ENCODE measurements around the gene IL1RAPL1.

IL1RAPL1 gene

DNA sequence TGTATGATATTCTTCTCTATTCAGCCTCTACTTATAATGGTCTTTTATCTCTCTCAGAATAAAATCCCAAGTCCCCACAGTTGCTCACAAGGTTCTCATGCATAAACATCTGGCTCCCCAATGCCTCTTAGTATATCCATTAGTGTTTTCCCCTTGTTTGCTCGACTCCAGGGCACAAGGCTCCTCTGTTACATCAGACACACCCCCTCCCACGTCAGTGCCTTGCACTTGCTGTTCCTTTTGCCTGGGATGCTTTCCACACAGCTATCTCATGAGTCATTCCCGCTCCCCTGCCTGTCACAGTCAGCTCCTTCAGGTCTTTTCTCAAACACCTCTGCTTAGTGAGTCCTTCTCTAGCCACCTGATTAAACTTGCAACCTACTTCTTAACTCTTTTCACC is 260.2 kb downstream of the IL1RAPL1 start:
- TF ChIP-seq, protein P1, sequence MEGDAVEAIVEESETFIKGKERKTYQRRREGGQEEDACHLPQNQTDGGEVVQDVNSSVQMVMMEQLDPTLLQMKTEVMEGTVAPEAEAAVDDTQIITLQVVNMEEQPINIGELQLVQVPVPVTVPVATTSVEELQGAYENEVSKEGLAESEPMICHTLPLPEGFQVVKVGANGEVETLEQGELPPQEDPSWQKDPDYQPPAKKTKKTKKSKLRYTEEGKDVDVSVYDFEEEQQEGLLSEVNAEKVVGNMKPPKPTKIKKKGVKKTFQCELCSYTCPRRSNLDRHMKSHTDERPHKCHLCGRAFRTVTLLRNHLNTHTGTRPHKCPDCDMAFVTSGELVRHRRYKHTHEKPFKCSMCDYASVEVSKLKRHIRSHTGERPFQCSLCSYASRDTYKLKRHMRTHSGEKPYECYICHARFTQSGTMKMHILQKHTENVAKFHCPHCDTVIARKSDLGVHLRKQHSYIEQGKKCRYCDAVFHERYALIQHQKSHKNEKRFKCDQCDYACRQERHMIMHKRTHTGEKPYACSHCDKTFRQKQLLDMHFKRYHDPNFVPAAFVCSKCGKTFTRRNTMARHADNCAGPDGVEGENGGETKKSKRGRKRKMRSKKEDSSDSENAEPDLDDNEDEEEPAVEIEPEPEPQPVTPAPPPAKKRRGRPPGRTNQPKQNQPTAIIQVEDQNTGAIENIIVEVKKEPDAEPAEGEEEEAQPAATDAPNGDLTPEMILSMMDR (IDR thresholded peaks at IDR 0.05; ENCODE audit: low read depth, low read length, missing control alignments) = no peak
- Histone ChIP-seq H3K27ac (no peak overlapping the region), H3K36me3 (replicated peaks) (no peaks in the 10 kb centered on the region), H3K27me3 (replicated peaks) (no peaks in the 10 kb centered on the region), H3K4me3 (ENCODE audit: low read depth, low read length) (no peak overlapping the region)
- in situ Hi-C loops (cut with HindIII; ENCODE audit: low pct_ligation_motif_present, low sequenced_read_pairs) = no loop called here
- peak; percentile 74 for DNase-seq

DNA sequence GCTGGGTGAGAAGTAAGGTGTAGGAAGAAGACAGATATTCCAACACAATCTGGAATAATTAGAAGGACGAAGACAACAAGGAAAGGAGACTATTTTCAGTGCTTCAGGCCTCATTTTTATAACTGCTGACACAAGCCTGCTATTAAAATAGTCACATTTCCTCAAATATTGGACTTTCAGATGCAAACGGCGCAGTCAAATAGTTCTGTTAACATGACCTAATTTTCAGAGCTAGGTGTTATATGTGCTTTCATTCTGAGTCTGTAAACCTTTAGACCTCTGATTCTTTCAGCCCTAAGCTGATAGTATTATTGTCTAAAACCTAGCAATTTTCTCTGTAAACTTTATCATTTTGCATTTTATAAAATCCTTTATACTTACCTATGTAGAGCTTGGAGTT is 261.5 kb downstream of the IL1RAPL1 start:
- Histone ChIP-seq H3K27me3 (replicated peaks) (no peaks in the 10 kb centered on the region), H3K27ac (no peak overlapping the region), H3K4me3 (ENCODE audit: low read depth, low read length) (no peak overlapping the region), H3K36me3 (replicated peaks) (no peaks in the 10 kb centered on the region)
- TF ChIP-seq, protein P1 (IDR thresholded peaks at IDR 0.05; ENCODE audit: low read depth, low read length, missing control alignments) = no peak
- no peak for DNase-seq
- in situ Hi-C loops (cut with HindIII; ENCODE audit: low pct_ligation_motif_present, low sequenced_read_pairs) = no loop called here

DNA sequence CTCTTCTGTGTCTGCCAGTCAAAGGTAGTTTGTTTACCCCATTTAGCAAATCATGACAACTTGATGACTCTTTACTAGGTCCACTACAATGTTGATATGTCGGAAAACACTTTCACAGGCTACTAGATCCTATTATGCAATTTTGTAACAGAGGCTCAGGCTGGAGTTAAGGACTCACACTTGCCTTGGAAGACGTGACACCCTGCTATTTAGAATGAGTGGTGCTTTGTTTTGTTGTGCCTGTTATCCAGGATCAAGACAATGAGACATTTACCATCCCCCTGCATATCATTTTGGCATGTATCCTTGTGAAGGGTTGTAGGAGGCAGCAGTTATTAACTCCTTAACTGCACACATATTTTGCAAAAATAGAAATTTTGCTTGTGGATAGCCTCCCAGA is 263.7 kb downstream of the IL1RAPL1 start:
- Histone ChIP-seq H3K4me3 (ENCODE audit: low read depth, low read length) (no peak overlapping the region), H3K36me3 (replicated peaks) (no peaks in the 10 kb centered on the region), H3K27ac (no peak overlapping the region), H3K27me3 (replicated peaks) (no peaks in the 10 kb centered on the region)
- in situ Hi-C loops (cut with HindIII; ENCODE audit: low pct_ligation_motif_present, low sequenced_read_pairs) = no loop called here
- TF ChIP-seq, protein P1 (IDR thresholded peaks at IDR 0.05; ENCODE audit: low read depth, low read length, missing control alignments) = no peak
- DNase-seq = no peak

DNA sequence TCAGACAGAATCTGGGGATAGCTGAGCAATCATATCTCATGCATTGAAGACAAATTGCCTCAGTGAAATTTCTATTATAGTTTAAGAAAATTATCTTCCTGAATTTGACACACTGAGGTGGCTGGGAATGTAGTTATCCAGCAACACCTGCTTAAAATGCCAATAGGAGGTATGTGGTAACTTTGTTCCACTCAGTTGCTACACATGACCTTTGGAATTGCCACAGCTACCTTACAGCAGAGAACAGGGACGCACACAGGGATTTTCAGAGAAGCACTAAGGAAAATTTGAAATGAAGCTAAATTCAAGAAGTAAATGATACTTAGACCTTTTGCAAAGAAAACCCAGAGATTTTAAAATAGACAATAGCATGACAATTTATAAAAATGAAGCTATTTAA is 264.6 kb downstream of the IL1RAPL1 start:
- Histone ChIP-seq H3K4me3 (ENCODE audit: low read depth, low read length) (no peak overlapping the region), H3K27me3 (replicated peaks) (no peaks in the 10 kb centered on the region), H3K27ac (no peak overlapping the region), H3K36me3 (replicated peaks) (no peaks in the 10 kb centered on the region)
- in situ Hi-C loops (cut with HindIII; ENCODE audit: low pct_ligation_motif_present, low sequenced_read_pairs) = no loop called here
- TF ChIP-seq, protein P1 (IDR thresholded peaks at IDR 0.05; ENCODE audit: low read depth, low read length, missing control alignments) = no peak
- DNase-seq = no peak

GRCh38 chrX:28854637-28855036 is 267.4 kb downstream of the IL1RAPL1 start:
- no peak overlapping the region for H3K27ac ChIP-seq
- peak; percentile 19 for DNase-seq
- in situ Hi-C loops (cut with HindIII; ENCODE audit: low pct_ligation_motif_present, low sequenced_read_pairs) = no loop called here
- no peaks in the 10 kb centered on the region for H3K27me3 ChIP-seq (replicated peaks)
- H3K4me3 ChIP-seq (ENCODE audit: low read depth, low read length) = no peak overlapping the region
- H3K36me3 ChIP-seq (replicated peaks) = no peaks in the 10 kb centered on the region
- TF ChIP-seq, protein P1 (IDR thresholded peaks at IDR 0.05; ENCODE audit: low read depth, low read length, missing control alignments) = no peak

DNA sequence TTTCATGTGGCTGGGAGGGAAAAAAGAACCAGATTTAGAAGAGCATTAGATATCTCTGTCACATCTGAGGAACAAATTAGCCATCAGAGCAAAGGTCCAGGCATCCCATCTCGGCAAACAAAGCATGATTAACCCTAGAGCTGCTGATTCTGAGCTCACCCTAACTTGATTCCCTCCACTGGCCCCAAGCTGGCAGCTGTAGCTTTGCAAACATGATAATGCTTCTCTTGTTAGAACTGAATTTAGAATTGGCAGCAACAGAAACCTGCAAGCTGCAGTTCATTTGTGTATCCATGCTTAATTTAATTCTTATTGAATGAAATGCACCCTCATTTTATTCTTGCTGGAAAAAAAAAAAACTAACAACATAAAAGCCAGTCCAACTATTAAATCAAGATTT is 289.2 kb downstream of the IL1RAPL1 start:
- in situ Hi-C loops (cut with HindIII; ENCODE audit: low pct_ligation_motif_present, low sequenced_read_pairs) = no loop called here

More for the DNA sequence above, 289.2 kb downstream of the IL1RAPL1 start:
- Histone ChIP-seq H3K36me3 (replicated peaks) (no peaks in the 10 kb centered on the region), H3K4me3 (ENCODE audit: low read depth, low read length) (no peak overlapping the region), H3K27ac (no peak overlapping the region), H3K27me3 (replicated peaks) (no peaks in the 10 kb centered on the region)
- no peak for DNase-seq
- TF ChIP-seq, protein P1 (IDR thresholded peaks at IDR 0.05; ENCODE audit: low read depth, low read length, missing control alignments) = no peak

Measured in brain microvascular endothelial cell (primary cell).